Panc1 (cell line): ENCODE data around the gene BPIFA2. TPM values are rescaled to one million over a fixed set of nuclear protein-coding genes. Genes with fewer than 3 reads are reported as not detected.

Experiments used
- ATAC-seq: fragments of 200-7000 bp; cut with Tn5 transposase; 2 replicates; pipeline ENCODE4 v1.9.1; 2020; ENCODE audit warnings: mild to moderate bottlenecking, moderate library complexity
- BruUV-seq: library from RNA; stranded (reverse); fragments of 400-500 nt; replicated peaks from 2 replicates; lab custom pipeline; 2021; lab: Mats Ljungman, UMichigan
- CTCF ChIA-PET: fragments of 300-600 bp; sonication (Branson Sonifier 250); formaldehyde crosslinking; loops from one replicate; lab custom pipeline; 2022; ENCODE audit warnings: antibody characterized with exemption; lab: Charles Lee
- POLR2A ChIA-PET: fragments of 300-600 bp; sonication (Branson Sonifier 250); formaldehyde crosslinking; loops from one replicate; lab custom pipeline; 2022; ENCODE audit warnings: antibody characterized with exemption; lab: Charles Lee
- DNase-seq: peaks from one replicate; pipeline ENCODE4 v3.0.0-alpha.2; 2010; ENCODE audit warnings: low read depth, low spot score
- H3K27ac ChIP-seq: 2 replicates; pipeline ENCODE4 v1.5.1; 2011; ENCODE audit warnings: mild to moderate bottlenecking, low read length, inconsistent platforms
- H3K27me3 ChIP-seq: fragments of 200-500 bp; sonication (Bioruptor generic); 2 replicates; pipeline ENCODE4 v1.6.0; 2014; ENCODE audit warnings: low read length, inconsistent platforms; ENCODE audit not compliant: control insufficient read depth, insufficient read depth
- H3K36me3 ChIP-seq: fragments of 200-500 bp; sonication (Bioruptor generic); 2 replicates; pipeline ENCODE4 v1.5.1; 2014; ENCODE audit warnings: inconsistent platforms, mild to moderate bottlenecking, low read length, moderate library complexity; ENCODE audit not compliant: control insufficient read depth, insufficient read depth
- H3K4me1 ChIP-seq: 2 replicates; pipeline ENCODE4 v1.5.1; 2011; ENCODE audit warnings: inconsistent platforms, mild to moderate bottlenecking, low read length, moderate library complexity; ENCODE audit not compliant: control insufficient read depth, insufficient read depth
- H3K4me3 ChIP-seq, 2 experiments: 2 replicates each; pipeline ENCODE4 v1.5.1; 2011 to 2012; ENCODE audit warnings: low read depth in 2 of 2, low read length in 2 of 2, mild to moderate bottlenecking in 2 of 2, inconsistent platforms in 1 of 2, moderate library complexity in 1 of 2
- H3K9me3 ChIP-seq: fragments of 200-500 bp; sonication (Bioruptor generic); 2 replicates; pipeline ENCODE4 v1.5.1; 2014; ENCODE audit warnings: low read depth, mild to moderate bottlenecking, inconsistent platforms, low read length, moderate library complexity; ENCODE audit not compliant: control insufficient read depth, insufficient read depth
- POLR2AphosphoS5 ChIP-seq: IDR thresholded peaks from 2 replicates; pipeline ENCODE4 v1.6.1; 2012; ENCODE audit warnings: mild to moderate bottlenecking, low read depth, low read length, moderate library complexity
- SIN3A ChIP-seq: IDR thresholded peaks from 2 replicates; pipeline ENCODE4 v1.6.1; 2012; ENCODE audit warnings: low read depth, mild to moderate bottlenecking, low read length, moderate library complexity, borderline replicate concordance; ENCODE audit not compliant: insufficient read depth
- TCF7L2 ChIP-seq: IDR thresholded peaks from 2 replicates; pipeline ENCODE4 v1.6.1; 2011; ENCODE audit warnings: mild to moderate bottlenecking, low read depth, low read length, inconsistent platforms
- in situ Hi-C: cut with HindIII; loops from 2 replicates; pipeline ENCODE4 v1.10.0; 2016; ENCODE audit warnings: low sequenced_read_pairs, low pct_unique_long_range_greater_than_20kb
- intact Hi-C: fragments of 100-400 bp; cut with micrococcal nuclease; formaldehyde crosslinking; loops from one replicate; pipeline ENCODE4 v1.10.0; 2022; ENCODE audit not compliant: unreplicated experiment
- total RNA-seq: library from RNA; stranded (reverse); gene quantifications from one replicate; pipeline ENCODE4 v1.2.1, GENCODE V29; 2021; ENCODE audit not compliant: unreplicated experiment
- TF ChIP-seq, protein P1 (sequence below), 2 experiments: IDR thresholded peaks; 2 replicates each; pipeline ENCODE4 v1.6.1; 2011 to 2012; ENCODE audit warnings: low read depth in 2 of 2, control low read depth in 1 of 2, low read length in 1 of 2, mild to moderate bottlenecking in 1 of 2, moderate library complexity in 1 of 2; ENCODE audit not compliant: insufficient read depth in 1 of 2
- TF ChIP-seq, protein P2 (sequence below): fragments of 450-650 bp; IDR thresholded peaks from 2 replicates; pipeline ENCODE4 v1.5.1; 2017; ENCODE audit warnings: mild to moderate bottlenecking

The BPIFA2 gene
- total RNA-seq, 1 experiment from 2014 or later = not detected

DNA sequence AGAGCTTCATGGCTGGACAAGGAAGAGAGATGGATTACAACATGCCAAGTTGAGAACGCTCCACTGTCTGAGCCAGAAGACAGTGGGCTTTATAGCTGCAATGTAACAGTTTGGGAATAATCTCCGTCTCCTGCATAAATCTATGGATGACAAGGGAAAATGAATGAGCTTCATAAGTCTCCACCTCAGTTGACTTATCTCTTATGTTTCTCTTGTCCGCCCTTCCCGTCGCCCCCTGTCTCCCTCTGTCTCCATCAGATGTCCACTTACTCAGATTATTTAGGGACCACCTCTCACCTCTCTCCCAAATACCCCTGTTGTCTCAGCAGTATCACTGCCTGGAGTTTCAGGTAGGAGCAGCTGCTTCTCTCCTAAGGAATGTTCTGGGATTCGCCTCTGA lies 13.7 kb upstream of the BPIFA2 start:
- Histone ChIP-seq H3K27me3 (peaks cover 48% of the 10 kb centered on the region), H3K4me1 (no peaks in the 10 kb centered on the region), H3K36me3 (no peaks in the 10 kb centered on the region), H3K27ac (no peak overlapping the region), H3K9me3 (no peaks in the 10 kb centered on the region), H3K4me3 (no peak overlapping the region)
- ChIA-PET CTCF (interaction anchor here (0.6 kb wide), 1 partner anchor 194 kb away, joined by 5 read pairs; no protein-coding TSS in a partner anchor), POLR2A (no interaction called here)
- intact Hi-C loops (no loop called here), in situ Hi-C loops (no loop called here)
- no TSS peak for BruUV-seq
- TF ChIP-seq POLR2AphosphoS5 = no peak
- TF ChIP-seq TCF7L2 = no peak
- TF ChIP-seq, protein P1, sequence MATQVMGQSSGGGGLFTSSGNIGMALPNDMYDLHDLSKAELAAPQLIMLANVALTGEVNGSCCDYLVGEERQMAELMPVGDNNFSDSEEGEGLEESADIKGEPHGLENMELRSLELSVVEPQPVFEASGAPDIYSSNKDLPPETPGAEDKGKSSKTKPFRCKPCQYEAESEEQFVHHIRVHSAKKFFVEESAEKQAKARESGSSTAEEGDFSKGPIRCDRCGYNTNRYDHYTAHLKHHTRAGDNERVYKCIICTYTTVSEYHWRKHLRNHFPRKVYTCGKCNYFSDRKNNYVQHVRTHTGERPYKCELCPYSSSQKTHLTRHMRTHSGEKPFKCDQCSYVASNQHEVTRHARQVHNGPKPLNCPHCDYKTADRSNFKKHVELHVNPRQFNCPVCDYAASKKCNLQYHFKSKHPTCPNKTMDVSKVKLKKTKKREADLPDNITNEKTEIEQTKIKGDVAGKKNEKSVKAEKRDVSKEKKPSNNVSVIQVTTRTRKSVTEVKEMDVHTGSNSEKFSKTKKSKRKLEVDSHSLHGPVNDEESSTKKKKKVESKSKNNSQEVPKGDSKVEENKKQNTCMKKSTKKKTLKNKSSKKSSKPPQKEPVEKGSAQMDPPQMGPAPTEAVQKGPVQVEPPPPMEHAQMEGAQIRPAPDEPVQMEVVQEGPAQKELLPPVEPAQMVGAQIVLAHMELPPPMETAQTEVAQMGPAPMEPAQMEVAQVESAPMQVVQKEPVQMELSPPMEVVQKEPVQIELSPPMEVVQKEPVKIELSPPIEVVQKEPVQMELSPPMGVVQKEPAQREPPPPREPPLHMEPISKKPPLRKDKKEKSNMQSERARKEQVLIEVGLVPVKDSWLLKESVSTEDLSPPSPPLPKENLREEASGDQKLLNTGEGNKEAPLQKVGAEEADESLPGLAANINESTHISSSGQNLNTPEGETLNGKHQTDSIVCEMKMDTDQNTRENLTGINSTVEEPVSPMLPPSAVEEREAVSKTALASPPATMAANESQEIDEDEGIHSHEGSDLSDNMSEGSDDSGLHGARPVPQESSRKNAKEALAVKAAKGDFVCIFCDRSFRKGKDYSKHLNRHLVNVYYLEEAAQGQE (IDR thresholded peaks at IDR 0.05; ENCODE audit: insufficient read depth in 1 of 2, low read depth in 2 of 2, low read length in 1 of 2) = no peak
- TF ChIP-seq, protein P2, sequence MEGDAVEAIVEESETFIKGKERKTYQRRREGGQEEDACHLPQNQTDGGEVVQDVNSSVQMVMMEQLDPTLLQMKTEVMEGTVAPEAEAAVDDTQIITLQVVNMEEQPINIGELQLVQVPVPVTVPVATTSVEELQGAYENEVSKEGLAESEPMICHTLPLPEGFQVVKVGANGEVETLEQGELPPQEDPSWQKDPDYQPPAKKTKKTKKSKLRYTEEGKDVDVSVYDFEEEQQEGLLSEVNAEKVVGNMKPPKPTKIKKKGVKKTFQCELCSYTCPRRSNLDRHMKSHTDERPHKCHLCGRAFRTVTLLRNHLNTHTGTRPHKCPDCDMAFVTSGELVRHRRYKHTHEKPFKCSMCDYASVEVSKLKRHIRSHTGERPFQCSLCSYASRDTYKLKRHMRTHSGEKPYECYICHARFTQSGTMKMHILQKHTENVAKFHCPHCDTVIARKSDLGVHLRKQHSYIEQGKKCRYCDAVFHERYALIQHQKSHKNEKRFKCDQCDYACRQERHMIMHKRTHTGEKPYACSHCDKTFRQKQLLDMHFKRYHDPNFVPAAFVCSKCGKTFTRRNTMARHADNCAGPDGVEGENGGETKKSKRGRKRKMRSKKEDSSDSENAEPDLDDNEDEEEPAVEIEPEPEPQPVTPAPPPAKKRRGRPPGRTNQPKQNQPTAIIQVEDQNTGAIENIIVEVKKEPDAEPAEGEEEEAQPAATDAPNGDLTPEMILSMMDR = no peak
- no peak for TF ChIP-seq SIN3A
- DNase-seq = no peak
- ATAC-seq = no peak

DNA sequence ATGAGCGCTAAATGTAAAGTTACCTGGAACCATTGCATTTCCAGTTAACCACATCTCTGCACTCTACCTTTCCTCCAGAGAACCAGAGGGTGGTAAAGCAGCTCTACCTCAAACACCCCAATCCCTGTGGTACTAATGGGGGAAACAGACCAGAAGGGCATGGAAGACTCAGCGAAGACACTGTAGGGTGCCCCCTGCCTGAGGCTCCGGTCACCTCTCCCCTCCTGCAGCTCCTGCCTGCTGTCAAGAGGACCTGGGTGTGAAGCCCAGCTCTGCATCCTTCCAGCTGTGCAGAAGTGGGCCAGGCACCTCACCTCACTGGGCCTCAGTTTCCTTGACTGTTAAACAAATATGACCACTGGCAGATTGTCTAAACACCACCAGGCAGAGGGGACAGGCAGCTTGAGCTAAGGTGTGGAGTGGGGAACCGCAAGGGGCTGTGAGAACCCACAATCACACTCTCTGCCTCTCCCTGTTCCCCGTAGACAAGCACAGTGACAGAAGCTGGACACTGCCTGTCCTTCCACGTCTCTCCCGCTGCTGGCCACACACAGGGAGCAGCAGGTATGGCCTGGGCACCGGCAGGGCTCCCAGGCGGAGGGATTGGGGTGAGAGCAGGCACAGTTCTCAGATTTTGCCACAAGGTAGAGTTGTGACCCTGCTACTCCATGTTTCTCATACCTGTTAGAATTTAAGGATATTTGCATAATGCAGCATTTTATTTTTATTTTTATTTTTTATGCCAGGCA lies 9.1 kb upstream of the BPIFA2 start:
- Histone ChIP-seq H3K4me3 (no peak overlapping the region), H3K36me3 (no peaks in the 10 kb centered on the region), H3K4me1 (no peaks in the 10 kb centered on the region), H3K27ac (no peak overlapping the region), H3K27me3 (peaks cover 26% of the 10 kb centered on the region), H3K9me3 (no peaks in the 10 kb centered on the region)
- in situ Hi-C loops = no loop called here
- ChIA-PET CTCF (no interaction called here), POLR2A (no interaction called here)
- ATAC-seq (no peak), DNase-seq (no peak)
- intact Hi-C loops = no loop called here
- TF ChIP-seq, protein P1 (IDR thresholded peaks at IDR 0.05; ENCODE audit: insufficient read depth in 1 of 2, low read depth in 2 of 2, low read length in 1 of 2) = no peak
- TF ChIP-seq, protein P2 = no peak
- TF ChIP-seq TCF7L2 = no peak
- no peak for TF ChIP-seq POLR2AphosphoS5
- TF ChIP-seq SIN3A = no peak
- BruUV-seq = no TSS peak
